BE2C (cell line): ENCODE results near the gene USF1.

Experiments used
- DNase-seq: peaks from one replicate; pipeline ENCODE4 v3.0.0-alpha.2; 2020
- H3K27me3 ChIP-seq: fragments of 250-450 bp; sonication (Bioruptor Pico); 2 replicates; pipeline ENCODE4 v1.5.1; 2020; ENCODE audit warnings: mild to moderate bottlenecking
- H3K36me3 ChIP-seq: fragments of 250-450 bp; sonication (Bioruptor Pico); 2 replicates; pipeline ENCODE4 v1.5.1; 2020; ENCODE audit warnings: mild to moderate bottlenecking
- H3K4me1 ChIP-seq: fragments of 250-450 bp; sonication (Bioruptor Pico); 2 replicates; pipeline ENCODE4 v1.5.1; 2020
- H3K4me3 ChIP-seq: 2 replicates; pipeline ENCODE4 v1.5.1; 2011; ENCODE audit warnings: low read depth, low read length
- H3K9me3 ChIP-seq: fragments of 250-450 bp; sonication (Bioruptor Pico); 2 replicates; pipeline ENCODE4 v1.5.1; 2020
- CTCF ChIP-seq: IDR thresholded peaks from 2 replicates; pipeline ENCODE4 v1.5.1; 2012; ENCODE audit warnings: mild to moderate bottlenecking, low read depth, low read length

The USF1 gene

GRCh38 chr1:161085165-161085564 lies 39.4 kb upstream of the USF1 start:
- Histone ChIP-seq H3K4me1 (peaks cover 5% of the 10 kb centered on the region), H3K4me3 (no peak overlapping the region), H3K9me3 (no peaks in the 10 kb centered on the region), H3K36me3 (no peaks in the 10 kb centered on the region), H3K27me3 (no peaks in the 10 kb centered on the region)
- no peak for DNase-seq
- no peak for TF ChIP-seq CTCF

- peaks cover 5% of the 10 kb centered on the region for H3K4me1 ChIP-seq
- no peak overlapping the region for H3K4me3 ChIP-seq
- TF ChIP-seq CTCF: no peak
- no peak for DNase-seq
- no peaks in the 10 kb centered on the region for H3K27me3 ChIP-seq
- H3K9me3 ChIP-seq: no peaks in the 10 kb centered on the region
- no peaks in the 10 kb centered on the region for H3K36me3 ChIP-seq
Observed at GRCh38 chr1:161084597-161084988, 38.8 kb upstream of the USF1 start.

GRCh38 chr1:161083748-161084596 lies 38.2 kb upstream of the USF1 start:
- Histone ChIP-seq H3K4me1 (peaks cover 5% of the 10 kb centered on the region), H3K4me3 (no peak overlapping the region), H3K27me3 (no peaks in the 10 kb centered on the region), H3K9me3 (no peaks in the 10 kb centered on the region), H3K36me3 (no peaks in the 10 kb centered on the region)
- no peak for DNase-seq
- no peak for TF ChIP-seq CTCF

GRCh38 chr1:161082996-161083747 lies 37.4 kb upstream of the USF1 start:
- peaks cover 5% of the 10 kb centered on the region for H3K4me1 ChIP-seq
- no peak for TF ChIP-seq CTCF
- DNase-seq: peak; percentile 35
- no peaks in the 10 kb centered on the region for H3K27me3 ChIP-seq
- no peaks in the 10 kb centered on the region for H3K36me3 ChIP-seq
- no peak overlapping the region for H3K4me3 ChIP-seq
- H3K9me3 ChIP-seq: no peaks in the 10 kb centered on the region

- no peak overlapping the region for H3K4me3 ChIP-seq
- H3K4me1 ChIP-seq: peaks cover 5% of the 10 kb centered on the region
- H3K36me3 ChIP-seq: no peaks in the 10 kb centered on the region
- no peak for DNase-seq
- H3K9me3 ChIP-seq: no peaks in the 10 kb centered on the region
- no peaks in the 10 kb centered on the region for H3K27me3 ChIP-seq
- no peak for TF ChIP-seq CTCF
Observed at GRCh38 chr1:161082483-161082882, 36.7 kb upstream of the USF1 start.

- H3K36me3 ChIP-seq: no peaks in the 10 kb centered on the region
- H3K4me3 ChIP-seq: no peak overlapping the region
- TF ChIP-seq CTCF: no peak
- peaks cover 5% of the 10 kb centered on the region for H3K4me1 ChIP-seq
- no peak for DNase-seq
- no peaks in the 10 kb centered on the region for H3K9me3 ChIP-seq
- H3K27me3 ChIP-seq: no peaks in the 10 kb centered on the region
Observed at GRCh38 chr1:161081519-161081918, 35.7 kb upstream of the USF1 start.
